ENCODE data around the gene LRRFIP1. TPM values are rescaled to one million over a fixed set of nuclear protein-coding genes. Genes with fewer than 3 reads are reported as not detected.
A peak's percentile ranks its signal among the peaks of the same experiment; 100 is the strongest.

Gene LRRFIP1
- total and polyA plus RNA-seq, 10 of the 15 experiments (the other 5 are each of a cell fraction or from before 2014, with no cell fraction given) = 36.2 to 120 (median 74.3) TPM

- no peak for TF ChIP-seq ZBTB4 (CRISPR knock-in tag; IDR thresholded peaks at IDR 0.05)
- 0 out of 2 replicates have a peak, but pooled peaks have one; percentile 21 for TF ChIP-seq NR2F1 (conservative IDR thresholded peaks at IDR 0.05)
- TF ChIP-seq POU2F2 (IDR thresholded peaks at IDR 0.05; ENCODE audit: borderline replicate concordance, low read depth, low read length) = peak; percentile 55; the same call in 1 of the 3 replicates
- no peak for TF ChIP-seq IKZF1 (conservative IDR thresholded peaks at IDR 0.05)
- no peak for TF ChIP-seq MXI1 (IDR thresholded peaks at IDR 0.05; ENCODE audit: low read depth, low read length)
- no peak for TF ChIP-seq MTA3 (IDR thresholded peaks at IDR 0.05; ENCODE audit: borderline replicate concordance, low read length)
- TF ChIP-seq IRF3 (IDR thresholded peaks at IDR 0.05) = no peak
- no peak for TF ChIP-seq ZNF687 (IDR thresholded peaks at IDR 0.05)
- TF ChIP-seq ELK1 (IDR thresholded peaks at IDR 0.05; ENCODE audit: low read depth, low read length) = no peak
- no peak for TF ChIP-seq ZNF384 (IDR thresholded peaks at IDR 0.05; ENCODE audit: borderline replicate concordance, low read depth, low read length)
- no peak for TF ChIP-seq CREB1 (IDR thresholded peaks at IDR 0.05; ENCODE audit: low read depth)
- no peak for TF ChIP-seq SMARCA5 (IDR thresholded peaks at IDR 0.05)
- TF ChIP-seq POLR2A (IDR thresholded peaks at IDR 0.05; ENCODE audit: low read depth, low read length) = 0 out of 2 replicates have a peak, but pooled peaks have one; percentile 33
- no peak for TF ChIP-seq SRF (IDR thresholded peaks at IDR 0.05; ENCODE audit: low read depth in 2 of 2, low read length in 2 of 2)
- peak; percentile 64 to 73 (median 71); a peak in 5 of 6 replicates for TF ChIP-seq CTCF (IDR thresholded peaks at IDR 0.05 in 2 of 3, conservative IDR thresholded peaks at IDR 0.05 in 1 of 3; ENCODE audit: control insufficient read depth in 2 of 3, extremely low read depth in 1 of 3, insufficient read depth in 1 of 3, low read depth in 3 of 3, low read length in 3 of 3)
- TF ChIP-seq CBFB (IDR thresholded peaks at IDR 0.05; ENCODE audit: low read depth) = no peak
These were observed 147.6 kb downstream of the LRRFIP1 start (continued) for GRCh38 chr2:237774811-237775553.

All from GM12878 (cell line).